PFSK-1 (cell line): ENCODE measurements around the gene KLF6. TPM values are rescaled to one million over a fixed set of nuclear protein-coding genes. Genes with fewer than 3 reads are reported as not detected.

Source experiments
- FOXP2 ChIP-seq: optimal IDR thresholded peaks from 2 replicates; pipeline ENCODE3; 2011; ENCODE audit warnings: borderline replicate concordance, control low read depth, inconsistent platforms; ENCODE audit not compliant: insufficient read depth; ENCODE audit errors: extremely low read length, extremely low read depth
- POLR2AphosphoS5 ChIP-seq: IDR thresholded peaks from 2 replicates; pipeline ENCODE4 v1.6.1; 2012; ENCODE audit warnings: low read depth, mild to moderate bottlenecking, control low read depth, low read length, moderate library complexity
- SIN3A ChIP-seq: IDR thresholded peaks from 2 replicates; pipeline ENCODE4 v1.6.1; 2012; ENCODE audit warnings: mild to moderate bottlenecking, low read length, moderate library complexity, borderline replicate concordance; ENCODE audit not compliant: insufficient read depth
- TAF1 ChIP-seq: IDR thresholded peaks from 2 replicates; pipeline ENCODE4 v1.6.1; 2012; ENCODE audit warnings: low read length, control low read depth, borderline replicate concordance; ENCODE audit not compliant: insufficient read depth
- polyA plus RNA-seq: library from polyadenylated mRNA; unstranded; fragments of >200 nt; gene quantifications from one replicate; pipeline ENCODE4 v1.2.1, GENCODE V29; 2012; ENCODE audit warnings: low read depth, missing spikeins; ENCODE audit not compliant: insufficient read length
- TF ChIP-seq, protein P1 (sequence below), 2 experiments: IDR thresholded peaks; 2 replicates each; pipeline versions ENCODE4 v1.6.1 to v1.8.0; 2011 to 2012; ENCODE audit warnings: low read depth in 2 of 2, low read length in 2 of 2, control low read depth in 1 of 2, inconsistent platforms in 1 of 2, mild to moderate bottlenecking in 1 of 2, moderate library complexity in 1 of 2; ENCODE audit not compliant: insufficient read depth in 1 of 2

KLF6 gene
- 54.0 TPM for polyA plus RNA-seq

DNA sequence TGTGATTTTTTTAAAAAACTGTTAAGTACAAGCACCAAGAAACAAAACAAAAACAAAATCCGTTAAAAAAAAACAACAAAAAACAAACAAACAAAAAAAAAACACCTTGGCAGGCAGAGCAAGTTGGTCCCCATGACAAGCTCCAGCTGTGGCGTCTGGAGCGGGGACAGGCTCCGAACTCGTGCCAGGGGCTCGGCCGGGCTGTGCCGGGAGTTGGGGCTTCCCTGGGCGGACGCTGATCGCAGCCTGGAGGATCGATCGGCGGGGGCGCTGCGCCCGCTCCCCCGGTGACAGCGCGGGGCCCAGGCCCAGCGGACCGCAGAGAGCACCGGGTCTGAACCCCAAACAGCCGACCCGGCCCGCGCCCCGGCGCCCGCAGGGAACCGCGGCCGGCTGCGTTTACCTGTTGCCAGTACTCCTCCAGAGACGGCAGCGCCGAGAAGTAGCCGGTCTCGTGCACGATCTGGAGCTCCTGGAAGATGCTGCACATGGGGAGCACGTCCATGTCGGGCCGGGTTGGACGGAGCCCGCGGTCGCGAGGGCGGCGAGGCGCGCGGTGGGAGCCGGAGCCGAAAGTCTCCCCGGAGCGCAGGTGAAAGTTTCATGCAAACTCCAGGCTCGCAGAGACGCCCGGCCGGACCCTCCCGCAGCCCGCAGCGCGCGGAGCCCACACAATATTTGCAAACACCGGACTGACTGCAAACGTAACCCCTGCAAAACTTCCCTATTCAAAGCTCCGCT, at the start of gene KLF6:
Gene KLF6, minus strand, starts transcription at position 700 of the 741 bp plus-strand sequence. Its CDS starts 195 bp downstream, at position 505.
- no peak; the same call in 1 of the 2 replicates for TF ChIP-seq POLR2AphosphoS5
- TF ChIP-seq SIN3A, result peak; percentile 81; the same call in 1 of the 2 replicates
- TF ChIP-seq TAF1, result peak; percentile 48; the same call in 1 of the 2 replicates
- TF ChIP-seq, protein P1, sequence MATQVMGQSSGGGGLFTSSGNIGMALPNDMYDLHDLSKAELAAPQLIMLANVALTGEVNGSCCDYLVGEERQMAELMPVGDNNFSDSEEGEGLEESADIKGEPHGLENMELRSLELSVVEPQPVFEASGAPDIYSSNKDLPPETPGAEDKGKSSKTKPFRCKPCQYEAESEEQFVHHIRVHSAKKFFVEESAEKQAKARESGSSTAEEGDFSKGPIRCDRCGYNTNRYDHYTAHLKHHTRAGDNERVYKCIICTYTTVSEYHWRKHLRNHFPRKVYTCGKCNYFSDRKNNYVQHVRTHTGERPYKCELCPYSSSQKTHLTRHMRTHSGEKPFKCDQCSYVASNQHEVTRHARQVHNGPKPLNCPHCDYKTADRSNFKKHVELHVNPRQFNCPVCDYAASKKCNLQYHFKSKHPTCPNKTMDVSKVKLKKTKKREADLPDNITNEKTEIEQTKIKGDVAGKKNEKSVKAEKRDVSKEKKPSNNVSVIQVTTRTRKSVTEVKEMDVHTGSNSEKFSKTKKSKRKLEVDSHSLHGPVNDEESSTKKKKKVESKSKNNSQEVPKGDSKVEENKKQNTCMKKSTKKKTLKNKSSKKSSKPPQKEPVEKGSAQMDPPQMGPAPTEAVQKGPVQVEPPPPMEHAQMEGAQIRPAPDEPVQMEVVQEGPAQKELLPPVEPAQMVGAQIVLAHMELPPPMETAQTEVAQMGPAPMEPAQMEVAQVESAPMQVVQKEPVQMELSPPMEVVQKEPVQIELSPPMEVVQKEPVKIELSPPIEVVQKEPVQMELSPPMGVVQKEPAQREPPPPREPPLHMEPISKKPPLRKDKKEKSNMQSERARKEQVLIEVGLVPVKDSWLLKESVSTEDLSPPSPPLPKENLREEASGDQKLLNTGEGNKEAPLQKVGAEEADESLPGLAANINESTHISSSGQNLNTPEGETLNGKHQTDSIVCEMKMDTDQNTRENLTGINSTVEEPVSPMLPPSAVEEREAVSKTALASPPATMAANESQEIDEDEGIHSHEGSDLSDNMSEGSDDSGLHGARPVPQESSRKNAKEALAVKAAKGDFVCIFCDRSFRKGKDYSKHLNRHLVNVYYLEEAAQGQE (IDR thresholded peaks at IDR 0.05; ENCODE audit: insufficient read depth in 1 of 2, low read depth in 2 of 2, low read length in 2 of 2), result no peak; a peak in 1 of 4 replicates

DNA sequence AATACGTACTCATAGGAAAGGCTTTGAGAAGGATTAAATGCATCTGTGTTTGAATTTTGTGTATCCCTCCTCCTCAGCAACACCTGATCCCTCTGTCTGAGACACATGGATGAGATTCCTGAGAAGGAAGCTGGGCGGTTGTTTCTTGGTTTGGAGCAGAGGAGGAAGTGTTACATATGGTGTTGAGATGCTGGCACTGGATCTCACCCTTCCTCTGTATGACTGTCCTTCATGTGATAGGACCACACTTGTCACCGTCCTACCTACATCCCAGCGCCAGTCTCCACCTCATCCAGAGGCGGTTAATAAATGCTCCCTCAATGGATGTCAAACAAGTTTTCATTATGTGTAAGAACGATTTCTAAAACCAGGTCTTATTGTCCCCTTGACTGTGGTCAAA, 49.4 kb upstream of the KLF6 start:
- no peak for TF ChIP-seq POLR2AphosphoS5

DNA sequence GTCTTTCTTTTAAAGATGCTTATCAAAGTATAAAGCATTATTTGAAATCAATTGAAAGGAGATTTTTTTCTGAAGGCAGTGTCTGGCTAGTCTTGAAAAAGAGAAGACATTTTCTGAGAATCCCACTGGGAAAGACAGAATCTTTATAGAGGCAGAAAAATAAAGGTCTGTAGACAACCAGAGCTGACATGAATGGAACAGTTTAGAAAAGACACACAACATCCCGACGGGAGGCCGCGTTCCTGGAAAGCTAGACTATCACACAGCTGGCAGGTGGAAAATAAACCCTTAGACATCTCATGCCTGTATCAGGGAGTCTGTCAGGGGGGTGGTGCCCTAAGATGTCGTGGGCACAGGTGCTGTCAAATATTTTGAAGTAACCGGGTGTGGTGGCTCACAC, 48.0 kb upstream of the KLF6 start:
- TF ChIP-seq FOXP2, result no peak
- no peak for TF ChIP-seq SIN3A
- TF ChIP-seq TAF1, result no peak
- TF ChIP-seq POLR2AphosphoS5, result no peak
- TF ChIP-seq, protein P1 (IDR thresholded peaks at IDR 0.05; ENCODE audit: insufficient read depth in 1 of 2, low read depth in 2 of 2, low read length in 2 of 2), result no peak

DNA sequence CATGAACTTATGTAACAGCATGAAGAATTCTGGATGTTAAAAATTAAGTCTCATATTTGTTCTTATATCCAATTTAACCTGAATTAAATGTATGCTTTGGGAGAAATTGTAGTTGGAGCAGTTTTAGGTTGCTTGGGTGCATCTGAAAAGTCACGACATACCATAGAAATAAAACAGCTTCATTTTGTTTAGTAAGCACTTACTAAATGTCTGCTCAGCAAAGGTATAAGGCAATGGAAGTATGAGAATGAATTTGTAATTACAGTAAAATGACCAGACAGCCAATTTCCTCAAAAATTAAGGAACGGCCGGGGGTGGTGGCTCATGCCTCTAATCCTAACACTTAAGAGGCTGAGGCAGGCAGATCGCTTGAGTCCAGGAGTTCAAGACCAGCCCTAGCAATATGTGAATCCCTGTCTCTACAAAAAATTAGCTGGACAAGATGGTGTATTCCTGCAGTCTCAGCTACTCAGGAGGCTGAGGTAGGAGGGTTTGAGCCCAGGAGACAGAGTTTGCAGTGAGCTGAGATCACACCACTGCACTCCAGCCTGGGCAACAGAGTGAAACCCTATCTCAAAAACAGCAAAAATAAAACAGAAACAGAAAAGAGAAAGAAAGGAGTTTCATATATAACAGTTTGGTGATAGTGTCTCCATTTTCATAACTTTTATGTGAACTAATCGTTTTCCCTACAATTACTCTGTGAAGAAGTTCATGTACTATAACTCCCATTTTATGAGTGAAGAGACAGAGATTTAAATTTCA, 47.2 kb upstream of the KLF6 start:
- no peak for TF ChIP-seq SIN3A
- no peak for TF ChIP-seq FOXP2
- TF ChIP-seq, protein P1 (IDR thresholded peaks at IDR 0.05; ENCODE audit: insufficient read depth in 1 of 2, low read depth in 2 of 2, low read length in 2 of 2), result no peak
- TF ChIP-seq TAF1, result no peak
- no peak for TF ChIP-seq POLR2AphosphoS5

DNA sequence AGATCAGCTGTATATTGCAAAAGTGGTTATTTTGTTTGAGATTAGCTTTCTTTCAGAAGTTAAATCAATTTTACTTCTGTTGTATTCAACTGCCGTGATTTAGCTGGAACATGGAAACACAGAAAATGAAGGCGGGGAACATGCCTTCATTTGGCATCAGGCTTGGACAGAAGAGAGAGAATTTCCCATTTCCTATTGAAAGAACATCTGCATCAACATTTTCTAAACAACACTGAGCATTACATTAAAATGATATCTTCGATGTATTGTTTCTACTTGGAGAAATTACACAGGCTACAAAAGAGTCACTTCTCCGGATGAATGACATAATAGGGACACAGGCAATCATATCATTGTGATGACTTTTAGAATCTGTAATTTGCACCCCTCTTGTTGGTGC, 46.6 kb upstream of the KLF6 start:
- TF ChIP-seq TAF1 (no peak), SIN3A (no peak), FOXP2 (no peak), POLR2AphosphoS5 (no peak)
- TF ChIP-seq, protein P1 (IDR thresholded peaks at IDR 0.05; ENCODE audit: insufficient read depth in 1 of 2, low read depth in 2 of 2, low read length in 2 of 2), result no peak
